Stimulated activated CD4-positive, alpha-beta T cell treated with anti-CD3 and anti-CD28 coated beads, TNF-alpha, amount 100 ng/mL, for 1 hour (primary cell): ENCODE measurements around the gene SALL4.
"Not testable (repeated sequence)": the region's sequence is repeated elsewhere in the genome, so short reads cannot be mapped to it uniquely, and the experiment has no call there.

ENCODE experiments used
- DNase-seq, 3 donors: peaks; one replicate each; pipeline ENCODE4 v3.0.0-alpha.2; 2020; ENCODE audit warnings: low read depth in 3 of 3, low spot score in 1 of 3

The SALL4 gene

GRCh38 chr20:51803148-51803854 lies 980 bp upstream of the SALL4 start:
- DNase-seq, result no peak

- no peak for DNase-seq
Measured at GRCh38 chr20:51801823-51802123, 548 bp downstream of the SALL4 start.

DNA sequence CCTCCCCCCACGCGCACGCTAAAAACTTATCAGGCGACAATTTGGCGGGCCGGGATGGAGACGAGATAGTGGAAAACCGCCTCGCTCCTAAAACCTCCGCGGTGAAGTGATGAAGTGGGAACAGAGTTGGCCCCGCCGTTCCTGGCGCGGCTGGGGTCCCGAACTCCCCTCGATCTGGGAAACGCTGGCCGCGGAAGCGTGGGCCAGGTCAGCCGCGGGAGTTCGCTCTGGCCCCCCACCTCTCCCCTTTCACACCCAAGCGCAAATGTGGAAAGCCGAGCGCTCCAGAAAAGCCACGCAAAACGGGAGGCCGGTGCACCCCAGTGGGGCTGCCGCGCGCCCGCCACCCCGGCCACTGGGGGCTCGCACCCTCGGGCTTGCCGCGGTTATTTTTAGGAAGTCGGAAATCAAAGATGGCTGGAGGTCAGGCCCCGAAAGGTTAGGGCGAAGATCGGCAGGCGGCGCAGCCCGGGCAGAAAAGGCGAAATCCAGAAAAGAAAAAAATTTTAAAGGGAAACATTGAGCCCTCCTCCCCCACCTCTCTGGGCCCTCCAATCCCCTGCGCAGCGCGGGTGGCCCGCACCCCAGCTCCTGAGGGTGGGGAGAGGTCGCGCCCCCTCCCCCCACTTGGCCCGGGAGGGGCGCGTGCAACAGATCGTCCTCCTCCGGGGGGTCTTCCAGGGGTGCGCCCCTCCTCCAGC lies 1.0 kb downstream of the SALL4 start:
- no peak for DNase-seq

DNA sequence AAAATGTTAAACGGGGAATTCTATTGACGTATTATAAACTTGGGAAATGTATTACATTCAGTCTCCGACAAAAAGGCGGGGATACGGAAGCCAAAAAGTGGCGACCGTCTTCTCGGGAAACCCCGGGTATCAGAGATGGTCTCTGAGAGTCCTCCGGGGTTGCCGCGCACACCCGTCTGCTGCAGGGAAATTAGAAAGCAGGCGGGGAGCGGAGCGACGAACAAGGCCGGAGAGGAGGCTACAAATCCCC lies 1.5 kb downstream of the SALL4 start:
- DNase-seq, result no peak

DNA sequence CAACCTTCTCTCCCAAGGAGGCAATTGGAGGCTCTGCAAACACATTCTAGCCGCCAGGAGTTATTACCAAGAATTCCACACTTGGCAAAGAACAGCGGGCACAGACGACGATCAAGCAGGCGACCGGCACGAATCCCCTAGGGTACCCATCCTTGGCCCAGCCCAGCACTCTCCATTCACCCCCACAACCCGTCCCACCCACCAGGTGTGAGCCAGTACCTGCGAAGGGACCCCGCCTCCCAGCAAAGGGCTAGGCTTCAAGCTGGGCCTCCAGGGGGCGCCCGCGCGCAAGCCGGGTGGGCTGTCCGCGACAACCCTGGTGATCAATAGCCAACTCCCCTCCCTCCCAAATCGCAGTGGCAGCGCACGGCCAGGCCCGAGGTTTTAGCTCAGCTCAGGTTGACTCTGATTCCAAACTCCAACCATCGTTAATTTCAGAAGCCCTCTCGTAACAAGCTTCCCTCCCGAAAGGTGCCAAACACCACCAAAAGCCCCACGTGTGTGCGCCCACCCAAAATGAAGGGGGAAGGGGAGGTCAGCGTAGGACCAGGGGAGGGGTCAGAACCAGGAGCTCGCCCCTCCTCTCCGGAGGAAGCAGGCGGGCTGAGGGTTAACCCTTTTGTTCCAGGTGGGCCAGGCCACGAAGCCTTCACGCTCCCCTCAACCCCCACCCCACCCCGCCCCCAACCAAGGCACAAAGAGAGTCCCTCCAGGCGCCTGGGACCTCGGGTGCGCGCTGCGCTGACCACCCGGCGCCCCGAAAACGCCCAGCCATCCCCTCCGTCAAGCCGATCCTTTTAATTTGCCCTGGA lies 2.1 kb downstream of the SALL4 start:
- peak in 2 of 3 donors; percentile 4 to 49 for DNase-seq

- DNase-seq, result no peak
Measured at GRCh38 chr20:51799401-51799860, 2.9 kb downstream of the SALL4 start.

DNA sequence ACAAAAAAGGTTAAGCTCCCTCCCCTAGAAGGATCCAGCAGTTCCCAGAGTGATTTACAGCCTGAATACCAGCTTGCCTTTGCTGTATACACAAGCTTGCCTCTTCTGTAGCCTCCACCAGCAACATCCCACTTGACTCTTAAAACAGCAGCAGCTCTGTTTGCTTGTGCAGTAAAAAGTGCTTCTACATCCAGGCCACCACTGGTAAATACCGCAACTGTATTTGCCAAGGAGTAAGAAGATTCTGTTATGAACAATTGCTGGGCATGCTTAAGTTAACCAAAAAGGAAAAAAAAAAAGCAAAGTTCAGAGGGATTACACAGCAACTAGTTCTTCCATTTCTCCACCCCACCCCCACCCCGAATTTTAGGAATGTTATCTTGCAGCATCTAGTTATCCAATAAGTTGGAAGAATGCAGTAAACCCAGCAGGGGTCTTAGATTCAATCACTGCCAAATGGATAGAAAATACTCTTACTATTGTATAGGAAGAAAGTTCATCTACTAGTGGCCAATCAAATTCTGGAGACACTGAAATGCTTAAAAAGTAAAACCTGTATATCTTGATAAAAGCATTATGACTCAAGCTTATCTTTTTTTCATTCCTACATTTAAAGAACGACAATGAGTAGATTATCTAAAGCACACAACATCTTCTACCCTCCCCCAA lies 4.8 kb downstream of the SALL4 start:
- no peak for DNase-seq

DNA sequence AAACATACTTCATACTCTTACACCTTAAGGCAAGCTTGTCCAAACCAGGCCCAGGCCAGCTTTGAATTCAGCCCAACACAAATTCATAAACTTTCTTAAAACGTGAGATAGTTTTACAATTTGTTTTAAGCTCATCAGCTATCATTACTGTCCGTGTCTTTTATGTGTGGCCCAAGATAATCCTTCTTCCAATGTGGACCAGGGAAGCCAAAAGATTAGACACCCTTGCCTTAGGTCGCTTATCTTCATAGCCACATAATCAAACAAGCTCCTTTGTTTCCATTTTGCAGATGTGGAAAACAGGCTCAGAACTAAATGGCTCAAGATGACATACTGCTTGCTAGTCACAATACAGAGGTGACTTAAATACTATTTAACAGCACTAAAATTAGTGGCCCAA lies 6.0 kb downstream of the SALL4 start:
- DNase-seq, result no peak

GRCh38 chr20:51792960-51793359 lies 9.4 kb downstream of the SALL4 start:
- no peak for DNase-seq

GRCh38 chr20:51791626-51792025 lies 10.7 kb downstream of the SALL4 start:
- DNase-seq, result no peak

GRCh38 chr20:51790256-51790655 lies 12.1 kb downstream of the SALL4 start:
- DNase-seq, result no peak

GRCh38 chr20:51789434-51789833 lies 12.9 kb downstream of the SALL4 start:
- no peak for DNase-seq

- no peak for DNase-seq
Measured at GRCh38 chr20:51788822-51789221, 13.5 kb downstream of the SALL4 start.

DNA sequence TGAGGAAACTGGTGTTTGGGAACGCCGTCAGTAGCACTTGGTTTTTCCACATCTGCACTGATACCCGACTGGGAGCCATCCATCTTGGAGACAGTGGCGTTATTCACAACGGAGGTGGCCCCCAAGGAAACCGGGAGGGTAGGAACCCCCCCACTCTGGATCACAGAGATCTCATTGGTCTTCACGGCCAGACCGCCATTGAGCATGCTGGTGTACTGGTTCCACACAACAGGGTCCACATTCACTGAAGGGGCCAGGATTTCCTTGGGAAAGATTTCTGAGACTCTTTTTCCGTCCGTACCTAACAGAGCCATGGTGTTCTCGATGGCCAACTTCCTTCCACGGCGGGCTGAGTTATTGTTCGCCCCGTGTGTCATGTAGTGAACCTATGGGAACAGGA lies 18.0 kb downstream of the SALL4 start:
- DNase-seq, result no peak

GRCh38 chr20:51778229-51778759 lies 24.0 kb downstream of the SALL4 start:
- DNase-seq, result not testable (repeated sequence)

DNA sequence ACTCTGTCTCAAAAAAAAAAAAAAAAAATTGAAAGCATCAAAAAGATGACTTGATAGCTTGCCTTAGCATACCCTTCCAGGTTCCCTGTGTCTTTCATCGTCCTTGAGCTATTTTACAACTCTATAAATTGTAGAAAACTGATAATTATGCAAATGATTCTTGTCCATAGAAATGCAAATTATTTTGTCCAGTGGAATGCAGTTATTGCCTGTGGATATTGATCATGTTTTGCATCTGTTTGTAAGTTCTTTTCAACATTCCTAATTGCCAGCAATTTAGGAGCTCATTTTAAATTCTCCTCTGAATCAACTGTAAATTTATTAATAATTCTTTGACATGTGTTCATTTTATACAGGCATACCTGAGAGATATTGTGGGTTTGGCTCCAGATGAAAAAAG lies 27.1 kb downstream of the SALL4 start:
- DNase-seq, result no peak

GRCh38 chr20:51772236-51772635 lies 30.1 kb downstream of the SALL4 start:
- DNase-seq, result no peak

GRCh38 chr20:51769976-51770615 lies 32.2 kb downstream of the SALL4 start:
- no peak for DNase-seq

- no peak for DNase-seq
Measured at GRCh38 chr20:51768759-51769517, 33.4 kb downstream of the SALL4 start.
